ENCODE data around the gene RAB1A. TPM values are rescaled to one million over a fixed set of nuclear protein-coding genes. Genes with fewer than 3 reads are reported as not detected.

The RAB1A gene
- total RNA-seq, 1 experiment from 2014 or later: 85.3 TPM

DNA sequence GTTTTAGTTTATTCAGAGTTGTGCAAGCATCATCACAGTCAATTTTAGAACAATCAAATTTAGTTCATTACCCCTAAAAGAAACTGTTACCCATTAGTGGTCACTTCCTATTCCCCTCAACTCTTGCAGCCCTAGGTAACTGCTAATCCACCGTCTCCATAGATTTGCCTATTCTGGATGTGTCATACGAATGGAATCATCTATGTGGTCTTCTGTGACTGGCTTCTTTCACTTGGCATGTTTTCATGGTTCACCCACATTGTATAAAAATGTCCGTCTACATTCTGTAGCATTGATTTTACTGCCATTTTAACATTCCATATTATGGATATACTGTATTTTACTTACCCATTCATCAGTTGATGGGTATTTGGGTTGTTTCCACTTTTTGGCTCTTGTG, 79.0 kb downstream of the RAB1A start:
- in situ Hi-C loops (cut with HindIII; ENCODE audit: low pct_unique_long_range_greater_than_20kb, low sequenced_read_pairs): no loop called here
- DNase-seq (ENCODE audit: low read depth): no peak

DNA sequence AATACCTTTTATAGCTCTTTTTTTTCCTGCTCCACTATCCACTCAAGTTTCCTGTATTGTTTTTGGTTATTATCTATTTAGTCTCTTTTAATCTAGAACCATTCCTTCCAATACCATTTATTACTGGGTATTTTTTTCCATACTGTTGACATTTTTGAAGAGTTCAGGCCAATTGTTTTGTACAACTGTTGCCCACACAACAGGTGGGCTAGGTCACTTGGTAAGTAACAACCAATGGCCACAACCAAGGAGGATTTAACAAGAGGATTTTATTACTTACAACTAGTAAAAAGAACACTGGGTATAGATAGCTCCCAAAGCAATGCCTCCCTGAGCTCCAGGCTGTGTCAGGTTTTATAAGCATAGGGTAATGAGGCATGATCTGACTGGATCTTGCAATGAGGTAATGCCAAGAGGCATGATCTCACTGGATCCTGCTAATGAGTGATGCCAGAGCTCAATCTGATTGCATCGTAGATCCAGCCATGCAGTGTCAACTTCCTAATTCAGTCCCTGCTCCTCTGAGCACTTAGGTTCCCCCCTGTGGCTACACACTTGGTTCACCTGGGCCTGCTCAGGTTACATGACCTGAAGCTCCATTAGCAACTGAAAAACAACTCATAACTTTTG, 80.8 kb downstream of the RAB1A start:
- in situ Hi-C loops (cut with HindIII; ENCODE audit: low pct_unique_long_range_greater_than_20kb, low sequenced_read_pairs): loop anchor here (25.0 kb wide), 1 partner anchor 112 kb away; no protein-coding TSS in a partner anchor
- no peak for DNase-seq (ENCODE audit: low read depth)

DNA sequence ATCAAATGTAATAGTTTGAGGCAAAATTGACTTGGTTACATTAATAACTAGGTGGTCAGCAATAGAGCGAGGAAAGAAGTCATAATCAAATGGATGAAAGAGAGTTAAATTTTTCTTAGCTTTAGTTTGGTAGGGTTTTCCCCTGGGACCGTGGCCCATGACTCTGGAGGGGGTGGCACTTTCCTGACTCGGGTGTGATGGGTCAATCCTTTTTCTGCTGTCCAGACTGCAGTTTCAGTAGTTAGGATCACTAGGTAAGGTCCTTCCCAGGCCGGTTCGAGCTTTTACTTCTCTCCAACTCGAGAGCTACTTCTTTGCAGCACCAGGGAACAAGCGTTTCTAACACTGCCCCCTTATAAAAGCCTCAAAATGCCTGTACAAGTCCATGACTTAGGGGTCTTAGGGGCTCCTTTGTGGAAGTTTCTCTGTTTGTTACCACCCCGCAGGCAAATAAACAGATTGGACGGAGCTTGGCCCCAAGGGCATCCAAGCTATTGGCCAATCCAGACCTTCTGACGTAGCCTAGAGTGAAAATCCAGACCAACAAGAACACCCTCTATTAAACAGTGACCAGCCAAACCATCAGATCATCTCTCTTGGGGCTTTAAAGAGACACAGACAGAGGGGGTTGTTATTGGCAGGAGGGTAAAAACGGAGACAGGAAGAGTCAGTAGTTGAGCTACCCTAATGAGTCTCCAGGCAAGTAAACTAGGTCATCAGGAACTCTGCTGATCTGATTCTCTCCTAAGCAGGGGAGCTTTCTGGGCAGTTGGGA, 83.1 kb downstream of the RAB1A start:
- in situ Hi-C loops (cut with HindIII; ENCODE audit: low pct_unique_long_range_greater_than_20kb, low sequenced_read_pairs): loop anchor here (25.0 kb wide), 1 partner anchor 110 kb away; no protein-coding TSS in a partner anchor
- DNase-seq (ENCODE audit: low read depth): no peak

DNA sequence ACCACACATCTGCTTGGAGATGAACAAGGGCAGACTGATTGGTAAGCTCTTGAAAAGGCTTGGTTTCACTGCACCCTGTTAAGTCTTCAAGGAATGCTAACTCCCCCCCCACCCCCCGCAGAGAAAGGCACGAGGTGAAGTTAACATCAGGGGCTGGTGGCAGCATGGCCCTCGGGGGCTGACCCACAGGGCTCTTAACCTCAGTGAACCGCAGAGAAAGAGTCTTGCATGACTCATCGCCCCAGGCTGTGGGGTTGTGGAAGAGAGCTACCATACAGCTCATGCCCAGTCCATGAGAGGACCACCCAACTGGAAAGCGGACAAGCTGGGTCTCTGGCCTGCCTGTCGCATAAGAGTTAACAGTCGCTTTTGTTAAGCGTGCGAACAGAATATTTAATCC, 84.3 kb downstream of the RAB1A start:
- DNase-seq (ENCODE audit: low read depth): peak; percentile 44
- in situ Hi-C loops (cut with HindIII; ENCODE audit: low pct_unique_long_range_greater_than_20kb, low sequenced_read_pairs): loop anchor here (25.0 kb wide), 1 partner anchor 108 kb away; no protein-coding TSS in a partner anchor

DNA sequence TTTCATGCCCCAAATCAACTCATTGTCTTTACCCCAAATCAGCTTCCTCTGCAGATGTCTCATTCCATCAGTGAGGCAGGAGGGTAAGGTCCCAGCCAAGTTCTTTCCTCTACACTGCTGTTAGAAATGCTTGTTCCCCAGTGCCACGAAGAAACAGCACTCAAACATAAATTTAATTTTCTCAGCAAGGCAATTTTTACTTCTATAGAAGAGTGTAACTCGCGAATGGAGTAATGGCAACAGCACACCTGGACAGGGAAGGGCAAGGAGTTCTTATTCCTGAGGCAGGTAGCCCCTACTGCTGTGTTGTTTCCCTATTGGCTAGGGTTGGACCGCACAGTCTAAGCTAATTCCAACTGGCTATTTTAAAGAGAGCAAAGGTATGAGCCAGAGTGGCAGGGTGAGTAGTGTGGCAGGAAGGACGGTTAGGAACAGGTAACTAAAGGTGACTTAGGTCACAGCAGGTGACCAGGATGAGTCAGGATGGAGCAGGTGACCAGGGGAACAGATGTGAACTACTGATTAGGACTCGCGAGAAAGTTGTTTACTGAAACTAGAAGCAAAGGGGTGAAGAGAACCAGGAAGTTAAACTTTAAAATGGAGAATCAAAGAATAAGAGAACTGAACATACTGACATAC, 85.7 kb downstream of the RAB1A start:
- DNase-seq (ENCODE audit: low read depth): no peak
- in situ Hi-C loops (cut with HindIII; ENCODE audit: low pct_unique_long_range_greater_than_20kb, low sequenced_read_pairs): loop anchor here (25.0 kb wide), 1 partner anchor 107 kb away; no protein-coding TSS in a partner anchor

DNA sequence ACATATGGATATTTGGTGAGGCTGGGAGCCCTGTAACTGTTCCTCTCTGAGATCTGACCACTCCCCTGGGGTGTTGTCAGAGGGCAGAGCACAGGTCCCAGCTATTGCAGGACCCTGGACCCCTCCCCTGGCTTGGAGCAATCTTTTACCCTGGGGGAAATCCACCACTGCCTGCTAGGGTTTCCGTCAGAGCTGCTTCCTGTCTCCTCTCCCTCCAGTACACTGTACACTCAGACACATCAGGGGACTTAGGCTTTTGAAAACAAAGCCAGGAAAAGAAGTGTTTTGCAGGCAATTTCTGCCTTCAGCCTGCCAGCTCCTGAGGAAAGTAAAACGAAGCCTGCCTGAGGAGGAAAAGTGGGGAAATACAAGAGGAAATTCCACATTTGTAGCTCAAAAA, 86.9 kb downstream of the RAB1A start:
- no peak for DNase-seq (ENCODE audit: low read depth)
- in situ Hi-C loops (cut with HindIII; ENCODE audit: low pct_unique_long_range_greater_than_20kb, low sequenced_read_pairs): loop anchor here (25.0 kb wide), 1 partner anchor 106 kb away; no protein-coding TSS in a partner anchor

DNA sequence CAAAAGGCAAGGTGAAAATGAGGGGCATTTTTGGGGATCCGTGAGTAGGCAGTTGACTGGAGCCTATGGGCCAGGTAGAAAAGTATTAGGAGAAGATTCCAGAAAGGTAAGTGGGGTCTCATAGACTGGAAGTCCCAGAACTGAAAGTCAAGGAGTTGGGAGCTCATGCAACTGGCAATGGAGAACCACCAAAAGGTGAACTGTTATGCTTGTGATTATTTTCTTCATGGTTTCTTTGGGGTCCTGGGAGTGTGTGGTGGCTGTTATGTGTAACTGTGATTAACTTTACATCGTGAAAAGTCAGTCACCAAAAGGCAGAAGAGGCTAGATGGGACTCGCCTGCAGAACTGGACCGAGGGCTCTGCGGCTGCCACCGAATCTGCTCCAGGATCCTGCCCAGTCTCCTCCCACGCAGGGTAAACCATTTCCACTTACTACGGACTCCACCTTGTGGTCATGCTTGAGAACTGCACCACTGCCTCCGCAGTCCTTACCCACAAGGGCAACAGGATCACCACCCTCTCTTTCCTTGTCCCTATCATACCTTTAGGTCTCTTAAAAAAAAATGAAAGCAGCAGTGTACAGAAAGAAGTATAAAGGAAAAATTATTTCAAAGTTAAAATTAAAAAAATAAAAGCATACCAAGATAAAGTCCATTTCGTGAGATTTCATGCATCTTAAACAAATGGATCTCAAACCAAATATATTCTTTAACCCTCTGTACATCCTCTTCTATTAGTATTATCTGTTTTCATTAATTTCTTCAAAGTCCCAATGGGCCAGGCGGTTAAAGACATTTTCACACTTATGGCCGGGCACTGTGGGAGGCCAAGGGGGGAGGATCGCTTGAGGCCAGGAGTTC, 89.3 kb downstream of the RAB1A start:
- in situ Hi-C loops (cut with HindIII; ENCODE audit: low pct_unique_long_range_greater_than_20kb, low sequenced_read_pairs): loop anchor here (25.0 kb wide), 1 partner anchor 103 kb away; no protein-coding TSS in a partner anchor
- DNase-seq (ENCODE audit: low read depth): peak; percentile 69

DNA sequence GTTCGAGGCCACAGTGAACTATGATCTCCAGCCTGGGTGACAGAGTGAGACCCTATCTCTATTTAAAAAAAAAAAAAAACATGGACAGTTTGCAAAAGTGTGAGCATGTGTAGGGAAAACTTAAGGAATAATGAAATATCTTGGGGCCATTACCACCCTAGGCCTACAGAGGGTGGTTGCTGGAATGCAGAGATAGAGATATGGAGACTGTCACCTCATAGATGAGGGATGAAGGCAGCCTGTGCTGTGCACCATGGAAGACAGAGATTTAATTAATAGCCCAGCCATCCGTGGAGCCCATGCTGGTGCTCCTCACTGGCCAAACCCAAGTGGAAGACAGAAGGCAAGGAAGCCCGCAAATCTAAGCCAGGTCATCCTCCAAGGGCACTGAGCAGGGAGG, 90.3 kb downstream of the RAB1A start:
- in situ Hi-C loops (cut with HindIII; ENCODE audit: low pct_unique_long_range_greater_than_20kb, low sequenced_read_pairs): loop anchor here (25.0 kb wide), 1 partner anchor 102 kb away; no protein-coding TSS in a partner anchor
- DNase-seq (ENCODE audit: low read depth): no peak

DNA sequence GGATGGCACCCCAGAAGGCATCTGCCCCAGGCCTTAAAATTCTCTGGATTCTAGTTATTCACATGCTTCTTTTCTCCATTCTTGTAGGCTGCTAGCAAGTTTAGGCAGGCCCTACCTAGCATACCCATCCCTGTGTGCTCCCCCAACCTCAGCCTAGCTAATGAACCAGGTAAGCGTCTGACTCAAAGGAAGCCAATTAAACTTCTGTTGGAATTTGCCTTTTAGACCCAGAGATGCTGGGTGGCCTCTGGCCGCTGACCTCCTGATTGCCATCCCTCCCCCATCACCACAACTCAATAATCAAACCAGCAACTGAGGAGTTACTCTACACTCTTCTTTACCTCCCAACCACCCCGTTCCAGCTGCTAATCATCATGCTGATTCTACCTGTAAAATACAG, 92.7 kb downstream of the RAB1A start:
- no peak for DNase-seq (ENCODE audit: low read depth)
- in situ Hi-C loops (cut with HindIII; ENCODE audit: low pct_unique_long_range_greater_than_20kb, low sequenced_read_pairs): loop anchor here (25.0 kb wide), 1 partner anchor 100 kb away; no protein-coding TSS in a partner anchor

Other genes with a start within 250 kb of the RAB1A start
- gene SLC1A4, start 140.7 kb downstream of the RAB1A start, total RNA-seq (2014; rRNA removed; shearing (Covaris generic); ENCODE audit: low replicate concordance): 30.7 and 39.1 TPM in 2 replicates
- 9.2 and 9.6 TPM in 2 replicates for gene CEP68, start 73.7 kb downstream of the RAB1A start, total RNA-seq (2014; rRNA removed; shearing (Covaris generic); ENCODE audit: low replicate concordance)
- gene ACTR2, start 97.7 kb upstream of the RAB1A start, total RNA-seq (2014; rRNA removed; shearing (Covaris generic); ENCODE audit: low replicate concordance): 10.6 and 12.2 TPM in 2 replicates

All from Caki2 (cell line).